ENCODE results near the gene TCEA2. TPM values are rescaled to one million over a fixed set of nuclear protein-coding genes. Genes with fewer than 3 reads are reported as not detected.

Gene TCEA2
- total RNA-seq, 3 donors from 2014 or later (not counting 1 experiment from before 2014, with no cell fraction given) = 25.0 to 28.7 (median 28.5) TPM

GRCh38 chr20:64029293-64030117 lies 33.5 kb upstream of the TCEA2 start:
- no peak for DNase-seq
- no peak overlapping the region for H3K27ac Mint-ChIP-seq
- H3K4me1 ChIP-seq (ENCODE audit: control insufficient read depth, insufficient read depth, low read length) = peaks cover 7% of the 10 kb centered on the region
- no peak overlapping the region for H3K4me3 ChIP-seq (ENCODE audit: low read length)
- no peaks in the 10 kb centered on the region for H3K27me3 ChIP-seq (ENCODE audit: control insufficient read depth, insufficient read depth, low read length)
- no peaks in the 10 kb centered on the region for H3K9me3 ChIP-seq (ENCODE audit: control insufficient read depth, insufficient read depth, low read length)
- WGBS (ENCODE audit: insufficient coverage) = 96% methylated on average over 38 of the region's 38 CpGs
- H3K36me3 ChIP-seq (ENCODE audit: control insufficient read depth, insufficient read depth, low read length) = peaks cover 80% of the 10 kb centered on the region
- no peaks in the 10 kb centered on the region for H3K9me3 Mint-ChIP-seq
- H3K4me3 Mint-ChIP-seq = no peak overlapping the region
- no peak for ATAC-seq
- no peaks in the 10 kb centered on the region for H3K27me3 Mint-ChIP-seq (ENCODE audit: low read depth in 2 of 2)
- no peak overlapping the region for H3K27ac ChIP-seq (ENCODE audit: low read length)
- no peaks in the 10 kb centered on the region for H3K36me3 Mint-ChIP-seq
- intact Hi-C loops (cut with micrococcal nuclease) = no loop called here
- H3K4me1 Mint-ChIP-seq = no peaks in the 10 kb centered on the region
- no peak for TF ChIP-seq CTCF (IDR thresholded peaks at IDR 0.05)

GRCh38 chr20:64030371-64031134 lies 32.4 kb upstream of the TCEA2 start:
- no peak for TF ChIP-seq CTCF (IDR thresholded peaks at IDR 0.05)
- intact Hi-C loops (cut with micrococcal nuclease) = no loop called here
- no peaks in the 10 kb centered on the region for H3K27me3 ChIP-seq (ENCODE audit: control insufficient read depth, insufficient read depth, low read length)
- ATAC-seq = no peak
- Mint-ChIP-seq H3K36me3 (no peaks in the 10 kb centered on the region), H3K27ac (peak overlapping the region in 1 of 2 donors; percentile 56), H3K4me3 (no peak overlapping the region), H3K4me1 (no peaks in the 10 kb centered on the region), H3K27me3 (ENCODE audit: low read depth in 2 of 2) (no peaks in the 10 kb centered on the region), H3K9me3 (no peaks in the 10 kb centered on the region)
- no peak overlapping the region for H3K4me3 ChIP-seq (ENCODE audit: low read length)
- DNase-seq = no peak
- H3K4me1 ChIP-seq (ENCODE audit: control insufficient read depth, insufficient read depth, low read length) = peaks cover 13% of the 10 kb centered on the region
- no peaks in the 10 kb centered on the region for H3K9me3 ChIP-seq (ENCODE audit: control insufficient read depth, insufficient read depth, low read length)
- 97% methylated on average over 20 of the region's 20 CpGs for WGBS (ENCODE audit: insufficient coverage)
- peaks cover 69% of the 10 kb centered on the region for H3K36me3 ChIP-seq (ENCODE audit: control insufficient read depth, insufficient read depth, low read length)
- H3K27ac ChIP-seq (ENCODE audit: low read length) = no peak overlapping the region

GRCh38 chr20:64031822-64032314 lies 31.1 kb upstream of the TCEA2 start:
- DNase-seq (no peak), ATAC-seq (no peak)
- peaks cover 0 to 1% of the 10 kb centered on the region in 2 donors for H3K27me3 Mint-ChIP-seq (ENCODE audit: low read depth in 2 of 2)
- 96% methylated on average over 19 of the region's 19 CpGs for WGBS (ENCODE audit: insufficient coverage)
- no peak for TF ChIP-seq CTCF (IDR thresholded peaks at IDR 0.05)
- Histone ChIP-seq H3K4me1 (ENCODE audit: control insufficient read depth, insufficient read depth, low read length) (peaks cover 26% of the 10 kb centered on the region), H3K36me3 (ENCODE audit: control insufficient read depth, insufficient read depth, low read length) (peaks cover 61% of the 10 kb centered on the region), H3K27me3 (ENCODE audit: control insufficient read depth, insufficient read depth, low read length) (peaks cover 6% of the 10 kb centered on the region), H3K9me3 (ENCODE audit: control insufficient read depth, insufficient read depth, low read length) (no peaks in the 10 kb centered on the region), H3K4me3 (ENCODE audit: low read length) (no peak overlapping the region), H3K27ac (ENCODE audit: low read length) (no peak overlapping the region)
- no peak overlapping the region for H3K4me3 Mint-ChIP-seq
- H3K27ac Mint-ChIP-seq = no peak overlapping the region
- intact Hi-C loops (cut with micrococcal nuclease) = no loop called here
- no peaks in the 10 kb centered on the region for H3K4me1 Mint-ChIP-seq
- no peaks in the 10 kb centered on the region for H3K36me3 Mint-ChIP-seq
- H3K9me3 Mint-ChIP-seq = no peaks in the 10 kb centered on the region

Measured in natural killer cell (primary cell).